Dermis microvascular lymphatic vessel endothelial cell (primary cell): ENCODE measurements around the gene CBX5. TPM values are rescaled to one million over a fixed set of nuclear protein-coding genes. Genes with fewer than 3 reads are reported as not detected.
A peak's percentile ranks its signal among the peaks of the same experiment; 100 is the strongest.
"Not testable (repeated sequence)": the region's sequence is repeated elsewhere in the genome, so short reads cannot be mapped to it uniquely, and the experiment has no call there.

Experiments
- DNase-seq, 2 donors: peaks; one replicate each; pipeline versions ENCODE4 v3.0.0 to v3.0.0-alpha.2; 2010; ENCODE audit warnings: low read depth in 2 of 2
- total RNA-seq: library from RNA; depleted of rRNA; stranded (reverse); fragments of >200 nt; gene quantifications from 2 replicates; pipeline ENCODE4 v1.2.1, GENCODE V29; 2014

CBX5 gene
- total RNA-seq, 1 donor from 2014 or later, result 30.9 TPM

DNA sequence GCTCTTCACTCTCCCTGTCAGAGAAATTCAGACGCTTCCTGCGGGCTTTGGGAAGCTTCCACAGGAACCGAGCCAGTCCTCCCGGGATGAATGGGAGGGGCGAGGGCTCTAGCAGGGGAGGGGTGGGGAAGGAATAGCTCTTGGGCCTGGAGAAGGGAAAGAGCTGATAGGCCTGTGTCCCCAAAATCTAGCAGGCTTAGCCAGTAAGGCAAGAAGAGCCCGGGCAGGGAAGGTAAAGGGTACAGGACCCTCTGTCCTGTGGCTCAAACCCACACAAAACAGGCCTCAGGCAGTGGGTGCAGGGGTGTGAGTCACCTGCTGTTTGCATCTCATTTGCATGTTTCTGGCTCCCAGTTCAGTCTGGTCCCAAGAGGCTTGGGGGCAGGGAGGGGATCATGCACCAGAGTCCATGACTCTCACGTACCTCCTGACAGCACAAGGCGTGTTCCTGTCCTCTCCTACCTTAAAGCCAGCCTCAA, 82.5 kb downstream of the CBX5 start:
- no peak for DNase-seq

DNA sequence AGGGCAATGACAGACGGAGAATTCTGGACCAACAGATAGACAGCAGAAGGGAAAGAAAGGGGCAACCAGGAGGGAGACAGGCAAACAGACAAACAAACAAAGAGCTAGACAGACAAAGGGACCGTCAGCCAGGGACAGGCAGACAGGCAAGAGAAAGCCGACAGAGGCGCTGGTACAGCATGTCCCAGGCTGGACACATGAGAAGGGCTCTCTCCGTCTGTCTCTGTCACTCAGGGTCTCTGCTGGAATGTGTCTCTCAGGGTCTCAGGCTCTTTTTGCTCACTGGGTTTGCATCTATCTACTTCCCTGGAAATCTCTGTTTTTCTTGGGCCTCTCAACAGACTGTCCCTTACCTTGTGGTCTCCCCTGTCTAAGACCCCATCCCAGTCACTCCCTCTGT, 82.9 kb downstream of the CBX5 start:
- DNase-seq, result no peak

DNA sequence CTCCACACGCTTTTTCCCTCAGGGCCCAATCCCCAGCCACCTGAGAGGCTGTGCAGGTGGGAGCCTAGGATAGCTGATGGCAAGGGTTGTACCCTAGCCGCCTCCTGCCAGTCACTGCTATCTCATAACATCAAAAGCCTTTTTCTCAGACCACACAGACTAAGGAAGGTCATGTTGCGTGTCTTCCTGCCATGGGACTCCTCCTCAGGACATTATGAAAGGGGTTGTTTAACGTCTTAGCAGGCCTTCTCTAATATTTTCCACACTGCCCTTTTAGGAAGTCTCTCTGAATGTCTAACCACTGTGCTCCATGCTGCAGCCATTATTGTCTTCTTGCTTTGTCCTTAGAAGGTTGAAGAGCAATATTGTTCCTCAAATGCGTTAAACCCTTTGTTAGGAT, 83.5 kb downstream of the CBX5 start:
- DNase-seq, result no peak

- no peak for DNase-seq
Measured at GRCh38 chr12:54195737-54196347, 84.1 kb downstream of the CBX5 start.

- no peak for DNase-seq
Measured at GRCh38 chr12:54195080-54195736, 84.7 kb downstream of the CBX5 start.

DNA sequence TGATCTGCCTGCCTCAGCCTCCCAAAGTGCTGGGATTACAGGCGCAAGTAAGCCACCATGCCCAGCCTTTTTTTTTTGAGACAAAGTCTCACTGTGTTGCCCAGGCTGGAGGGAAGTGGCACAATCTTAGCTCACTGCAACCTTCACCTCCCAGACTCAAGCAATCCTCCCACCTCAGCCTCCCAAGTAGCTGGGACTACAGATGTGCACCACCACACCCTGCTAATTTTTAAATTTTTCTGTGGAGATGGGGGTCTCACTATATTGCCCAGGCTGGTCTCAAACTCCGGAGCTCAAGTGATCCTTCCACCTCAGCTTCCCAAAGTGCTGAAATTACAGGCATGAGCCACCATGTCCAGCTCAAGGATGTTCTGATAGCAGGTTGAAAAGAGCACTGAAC, 85.3 kb downstream of the CBX5 start:
- not testable (repeated sequence) for DNase-seq

GRCh38 chr12:54193434-54193833, 86.5 kb downstream of the CBX5 start:
- no peak for DNase-seq

DNA sequence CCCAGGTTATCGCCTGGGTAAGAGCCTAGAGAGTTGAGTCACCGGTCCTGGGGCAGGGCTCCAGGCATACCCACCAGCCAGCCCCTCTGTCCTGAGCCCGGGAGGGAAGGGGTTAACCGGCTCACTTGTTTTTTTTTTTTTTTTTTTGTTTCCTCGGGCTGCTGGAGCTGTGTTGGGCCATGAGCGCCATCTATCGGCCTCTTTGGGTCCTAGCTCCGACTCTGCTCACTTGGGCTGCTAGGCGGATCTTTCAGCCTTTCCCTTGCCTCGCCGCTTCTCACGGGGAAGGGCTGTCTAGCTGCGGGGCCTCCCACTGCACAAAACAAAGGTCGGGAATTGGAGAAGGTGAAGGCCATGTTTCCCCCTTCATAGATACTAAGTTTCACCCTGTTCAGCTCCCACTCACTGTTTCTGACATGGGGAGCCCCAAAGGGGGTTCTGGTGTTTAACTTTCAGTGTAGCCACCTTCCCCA, 88.3 kb downstream of the CBX5 start:
- DNase-seq, result peak; percentile 67 to 77

DNA sequence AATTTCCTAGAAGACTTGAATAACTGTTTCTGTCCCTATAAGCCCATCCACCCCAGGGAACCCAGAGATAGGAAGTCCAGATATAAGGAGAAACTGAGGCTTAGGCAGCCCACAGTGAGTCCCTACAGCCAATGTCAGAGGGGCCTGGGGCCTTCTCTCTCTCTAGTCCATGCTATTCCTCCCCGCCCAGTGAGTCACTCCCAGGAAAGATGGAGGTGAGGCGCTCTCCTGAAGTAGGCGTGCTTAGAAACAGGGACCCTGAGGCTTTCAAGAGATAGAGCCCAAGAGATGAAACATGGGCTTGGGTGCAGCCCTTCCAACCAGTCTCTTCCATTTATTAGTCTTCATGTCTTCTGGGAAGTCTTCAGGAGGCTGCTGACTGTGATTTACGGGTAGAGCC, 88.8 kb downstream of the CBX5 start:
- DNase-seq, result no peak

- DNase-seq, result no peak
Measured at GRCh38 chr12:54189198-54189539, 90.8 kb downstream of the CBX5 start.

GRCh38 chr12:54187075-54187474, 92.8 kb downstream of the CBX5 start:
- DNase-seq, result no peak

- DNase-seq, result no peak
Measured at GRCh38 chr12:54185919-54186318, 94.0 kb downstream of the CBX5 start.

DNA sequence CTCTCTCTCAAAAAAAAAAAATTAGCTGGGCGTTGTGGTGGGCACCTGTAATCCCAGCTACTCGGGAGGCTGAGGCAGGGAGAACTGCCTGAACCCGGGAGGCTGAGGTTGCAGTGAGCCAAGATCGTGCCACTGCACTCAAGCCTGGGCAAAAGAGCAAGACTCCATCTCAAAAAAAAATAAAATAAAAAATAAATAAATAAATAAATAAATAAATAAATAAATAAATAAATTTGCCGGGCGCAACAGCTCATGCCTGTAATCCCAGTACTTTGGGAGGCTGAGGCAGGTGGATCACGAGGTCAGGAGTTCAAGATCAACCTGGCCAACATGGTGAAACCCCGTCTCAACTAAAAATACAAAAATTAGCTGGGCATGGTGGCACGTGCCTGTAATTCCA, 94.6 kb downstream of the CBX5 start:
- DNase-seq, result not testable (repeated sequence)

- DNase-seq, result no peak
Measured at GRCh38 chr12:54184024-54184805, 95.7 kb downstream of the CBX5 start.

DNA sequence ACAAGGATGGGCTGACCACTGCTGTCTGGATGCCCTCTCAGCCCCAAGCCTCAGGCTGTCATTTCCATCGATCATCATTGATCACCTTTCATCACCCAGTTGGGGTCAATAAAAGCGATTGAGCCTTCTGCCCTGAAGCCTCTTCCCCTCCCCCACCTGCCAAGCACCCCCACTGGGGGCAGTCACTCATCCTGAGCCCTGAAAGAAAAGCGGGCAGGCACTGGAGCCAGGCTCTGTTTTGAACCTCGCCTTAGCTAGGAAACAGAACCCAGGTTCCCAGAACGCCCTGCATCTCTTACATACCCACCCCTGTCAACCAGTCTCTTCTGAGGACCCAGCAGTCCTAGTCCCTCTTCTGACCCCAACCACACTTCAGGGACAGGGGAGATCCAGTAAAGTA, 96.9 kb downstream of the CBX5 start:
- no peak for DNase-seq

DNA sequence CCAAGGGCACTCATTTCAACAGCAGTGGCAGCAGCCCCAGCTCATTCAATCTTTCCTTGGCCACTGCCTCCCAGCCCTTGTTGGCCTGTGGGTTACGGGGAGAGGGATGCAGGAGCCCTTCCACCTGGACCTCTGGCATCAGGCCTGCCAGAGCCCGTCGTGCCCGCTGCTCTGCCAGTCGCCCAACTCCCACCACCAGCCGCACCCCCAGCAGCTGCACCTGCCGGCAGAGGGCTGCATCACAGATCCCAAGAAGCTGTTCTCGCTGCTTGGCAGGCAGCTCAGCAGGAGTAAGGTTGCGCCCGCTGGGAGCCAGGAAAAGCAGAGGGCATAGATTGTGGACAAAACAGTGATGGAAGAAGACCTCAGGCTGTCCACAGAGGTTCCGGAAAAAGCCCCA, 97.8 kb downstream of the CBX5 start:
- no peak for DNase-seq

Other genes starting within 250 kb of the CBX5 start
- gene HOXC5, start 247.1 kb downstream of the CBX5 start, total RNA-seq, result not detected in 2 replicates
- not detected in 2 replicates for gene HOXC4, start 226.3 kb downstream of the CBX5 start, total RNA-seq
- 16.2 and 17.5 TPM in 2 replicates for gene SMUG1, start 91.1 kb downstream of the CBX5 start, total RNA-seq
- 339 and 443 TPM in 2 replicates for gene HNRNPA1, start 604 bp upstream of the CBX5 start, total RNA-seq
- gene NFE2, start 20.9 kb upstream of the CBX5 start, total RNA-seq, result not detected in 2 replicates
- gene COPZ1, start 45.0 kb upstream of the CBX5 start, total RNA-seq, result 75.4 and 96.7 TPM in 2 replicates
- gene GPR84, start 84.4 kb upstream of the CBX5 start, total RNA-seq, result not detected in 2 replicates
- gene ZNF385A, start 104.6 kb upstream of the CBX5 start, total RNA-seq, result 0.26 and 0.89 TPM in 2 replicates
- 299 and 342 TPM in 2 replicates for gene ITGA5, start 139.1 kb upstream of the CBX5 start, total RNA-seq
- gene GTSF1, start 193.5 kb upstream of the CBX5 start, total RNA-seq, result not detected in 2 replicates
- gene NCKAP1L, start 217.6 kb upstream of the CBX5 start, total RNA-seq, result under 0.01 TPM in 1 of 2 replicates, not detected in the other